ENCODE measurements around the gene NTRK3.

NTRK3 gene

DNA sequence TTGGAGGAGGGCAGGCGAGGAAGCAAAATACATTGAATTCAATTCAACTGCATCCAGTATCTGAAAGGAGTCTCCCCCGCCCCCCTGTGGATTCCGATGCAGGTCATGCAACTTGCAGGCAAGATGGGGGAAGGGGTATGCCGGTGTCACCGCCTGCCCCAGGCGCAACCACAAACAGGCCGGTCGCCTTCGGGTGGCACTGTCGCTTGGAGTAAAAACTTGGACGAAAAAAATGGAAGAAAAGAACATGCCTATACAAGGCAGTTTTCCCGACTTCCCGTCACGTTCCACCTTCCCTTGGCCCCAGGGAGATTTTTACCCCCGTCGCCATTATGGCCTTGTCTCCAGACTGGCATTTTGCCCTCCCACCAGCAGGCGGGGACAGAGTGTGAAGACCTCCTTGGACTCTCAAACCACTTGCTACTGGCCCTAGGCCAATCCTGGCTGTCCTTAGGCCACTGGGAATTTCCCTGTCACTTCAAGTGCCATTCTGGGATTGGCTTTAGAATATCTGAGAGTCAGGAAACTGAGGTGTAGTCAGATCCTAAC, 1.6 kb upstream of the NTRK3 start:
- no peak overlapping the region for H3K27ac ChIP-seq (ENCODE audit: low read length)
- H4K20me1 ChIP-seq (ENCODE audit: insufficient read depth, low read length): no peaks in the 10 kb centered on the region
- no peak for ATAC-seq (ENCODE audit: insufficient read depth, low read depth)
- H3K4me3 ChIP-seq (ENCODE audit: low read depth in 1 of 2, low read length in 2 of 2): no peak overlapping the region
- H3K9ac ChIP-seq (ENCODE audit: low read depth, low read length): no peak overlapping the region
- no peaks in the 10 kb centered on the region for H3K36me3 ChIP-seq (ENCODE audit: insufficient read depth, low read length)
- H3K4me1 ChIP-seq (ENCODE audit: insufficient read depth, low read length): no peaks in the 10 kb centered on the region
- no peaks in the 10 kb centered on the region for H3K27me3 ChIP-seq (ENCODE audit: insufficient read depth, low read length, poor library complexity)
- no peak for TF ChIP-seq EZH2 (IDR thresholded peaks at IDR 0.05; ENCODE audit: borderline replicate concordance, low read depth, low read length, severe bottlenecking)
- TF ChIP-seq, protein P1, sequence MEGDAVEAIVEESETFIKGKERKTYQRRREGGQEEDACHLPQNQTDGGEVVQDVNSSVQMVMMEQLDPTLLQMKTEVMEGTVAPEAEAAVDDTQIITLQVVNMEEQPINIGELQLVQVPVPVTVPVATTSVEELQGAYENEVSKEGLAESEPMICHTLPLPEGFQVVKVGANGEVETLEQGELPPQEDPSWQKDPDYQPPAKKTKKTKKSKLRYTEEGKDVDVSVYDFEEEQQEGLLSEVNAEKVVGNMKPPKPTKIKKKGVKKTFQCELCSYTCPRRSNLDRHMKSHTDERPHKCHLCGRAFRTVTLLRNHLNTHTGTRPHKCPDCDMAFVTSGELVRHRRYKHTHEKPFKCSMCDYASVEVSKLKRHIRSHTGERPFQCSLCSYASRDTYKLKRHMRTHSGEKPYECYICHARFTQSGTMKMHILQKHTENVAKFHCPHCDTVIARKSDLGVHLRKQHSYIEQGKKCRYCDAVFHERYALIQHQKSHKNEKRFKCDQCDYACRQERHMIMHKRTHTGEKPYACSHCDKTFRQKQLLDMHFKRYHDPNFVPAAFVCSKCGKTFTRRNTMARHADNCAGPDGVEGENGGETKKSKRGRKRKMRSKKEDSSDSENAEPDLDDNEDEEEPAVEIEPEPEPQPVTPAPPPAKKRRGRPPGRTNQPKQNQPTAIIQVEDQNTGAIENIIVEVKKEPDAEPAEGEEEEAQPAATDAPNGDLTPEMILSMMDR (IDR thresholded peaks at IDR 0.05; ENCODE audit: borderline replicate concordance, extremely low read depth, low read length, poor library complexity, severe bottlenecking): peak; percentile 38
- no peak overlapping the region for H3K4me2 ChIP-seq (ENCODE audit: insufficient read depth, low read length)
- no peaks in the 10 kb centered on the region for H3K79me2 ChIP-seq (ENCODE audit: insufficient read depth, low read length)
- no peaks in the 10 kb centered on the region for H3K9me3 ChIP-seq (ENCODE audit: insufficient read depth, low read length, severe bottlenecking)
- DNase-seq: no peak
- no peak overlapping the region for H2AFZ ChIP-seq (ENCODE audit: low read depth, low read length)

DNA sequence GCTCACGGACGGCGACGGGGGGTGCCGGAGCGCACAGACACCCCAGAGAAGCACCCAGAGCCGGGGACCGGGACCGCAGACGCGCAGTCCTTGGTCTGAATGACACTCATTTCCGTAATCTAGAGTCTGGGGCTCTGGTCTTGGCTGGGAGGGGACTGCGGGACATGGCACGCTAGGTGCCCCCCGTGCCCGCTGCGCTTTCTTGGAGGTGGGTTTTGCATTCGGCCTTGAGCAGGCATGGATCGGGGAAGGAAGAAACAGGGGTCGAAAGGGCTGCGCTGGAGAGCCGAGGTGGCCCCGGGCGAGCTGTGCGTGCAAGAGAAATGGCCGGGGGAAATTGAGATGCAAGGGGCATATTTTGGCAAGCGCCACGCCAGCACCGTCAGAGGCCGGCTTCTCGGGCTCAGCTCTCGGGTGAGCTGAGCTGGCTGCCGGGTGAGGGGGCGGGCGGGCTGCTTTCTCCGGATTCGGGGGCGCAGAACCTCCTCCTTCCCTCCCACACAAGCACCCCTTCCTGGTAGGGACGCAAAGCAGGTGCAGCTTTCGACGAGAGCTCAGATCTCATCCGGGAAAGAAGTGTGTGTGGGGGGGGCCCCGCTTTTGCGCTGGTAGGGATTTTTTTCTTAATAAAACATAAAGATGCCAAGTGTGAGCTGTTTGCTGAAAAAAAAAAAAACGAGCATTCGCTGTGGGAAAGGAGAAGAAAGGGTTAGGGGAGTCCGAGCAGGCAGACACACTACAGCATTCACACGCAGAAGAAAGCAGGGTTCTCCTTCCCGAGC, 963 bp upstream of the NTRK3 start:
- no peaks in the 10 kb centered on the region for H3K9me3 ChIP-seq (ENCODE audit: insufficient read depth, low read length, severe bottlenecking)
- H3K4me3 ChIP-seq (ENCODE audit: low read depth in 1 of 2, low read length in 2 of 2): no peak overlapping the region
- no peak overlapping the region for H3K4me2 ChIP-seq (ENCODE audit: insufficient read depth, low read length)
- ATAC-seq (ENCODE audit: insufficient read depth, low read depth): no peak
- no peak for TF ChIP-seq EZH2 (IDR thresholded peaks at IDR 0.05; ENCODE audit: borderline replicate concordance, low read depth, low read length, severe bottlenecking)
- TF ChIP-seq, protein P1 (IDR thresholded peaks at IDR 0.05; ENCODE audit: borderline replicate concordance, extremely low read depth, low read length, poor library complexity, severe bottlenecking): no peak
- no peaks in the 10 kb centered on the region for H4K20me1 ChIP-seq (ENCODE audit: insufficient read depth, low read length)
- H3K27me3 ChIP-seq (ENCODE audit: insufficient read depth, low read length, poor library complexity): no peaks in the 10 kb centered on the region
- no peaks in the 10 kb centered on the region for H3K79me2 ChIP-seq (ENCODE audit: insufficient read depth, low read length)
- no peaks in the 10 kb centered on the region for H3K36me3 ChIP-seq (ENCODE audit: insufficient read depth, low read length)
- no peak overlapping the region for H3K9ac ChIP-seq (ENCODE audit: low read depth, low read length)
- no peaks in the 10 kb centered on the region for H3K4me1 ChIP-seq (ENCODE audit: insufficient read depth, low read length)
- no peak overlapping the region for H2AFZ ChIP-seq (ENCODE audit: low read depth, low read length)
- no peak overlapping the region for H3K27ac ChIP-seq (ENCODE audit: low read length)
- DNase-seq: no peak

DNA sequence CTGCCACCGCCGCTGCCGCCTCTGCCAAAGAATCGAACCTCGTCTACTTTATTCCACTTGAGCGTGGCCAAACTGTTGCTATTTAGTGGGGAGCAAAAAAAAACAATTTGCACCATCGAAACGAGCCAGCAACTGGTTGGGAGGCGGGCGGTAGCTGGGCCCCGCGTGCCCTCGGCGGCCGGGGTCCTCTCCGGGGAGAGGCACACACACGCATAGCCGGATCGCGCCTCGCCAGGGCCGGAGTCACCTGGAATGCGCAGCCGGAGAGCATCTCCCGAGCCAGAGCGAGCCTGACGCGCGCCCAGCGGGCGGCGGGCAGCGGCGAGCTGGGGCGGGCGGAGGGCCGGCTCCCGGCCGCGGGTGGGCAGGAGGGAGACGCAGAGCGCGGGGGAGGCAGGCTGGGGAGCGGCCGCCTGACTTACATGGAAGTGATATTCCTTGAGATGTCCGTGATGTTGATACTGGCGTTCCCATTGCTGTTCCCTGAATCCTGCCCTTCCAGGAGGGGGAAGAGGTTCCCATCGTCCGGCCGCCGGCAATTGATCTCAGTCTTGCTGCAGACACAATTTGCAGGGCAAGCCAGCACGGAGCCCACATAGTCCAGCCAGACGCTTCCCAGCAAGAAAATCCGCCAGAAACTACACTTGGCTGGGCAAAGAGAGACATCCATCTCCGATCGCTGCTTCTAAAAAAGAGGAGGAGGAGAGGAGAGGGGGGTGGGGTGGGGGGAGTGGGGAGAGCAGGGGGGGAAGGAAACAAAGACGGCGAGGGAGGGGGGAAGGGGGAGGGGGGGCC, 858 bp downstream of the NTRK3 start:
- Histone ChIP-seq H3K79me2 (ENCODE audit: insufficient read depth, low read length) (no peaks in the 10 kb centered on the region), H2AFZ (ENCODE audit: low read depth, low read length) (no peak overlapping the region), H3K9ac (ENCODE audit: low read depth, low read length) (no peak overlapping the region), H3K4me2 (ENCODE audit: insufficient read depth, low read length) (no peak overlapping the region), H3K27me3 (ENCODE audit: insufficient read depth, low read length, poor library complexity) (no peaks in the 10 kb centered on the region), H3K4me1 (ENCODE audit: insufficient read depth, low read length) (no peaks in the 10 kb centered on the region), H3K27ac (ENCODE audit: low read length) (no peak overlapping the region), H3K9me3 (ENCODE audit: insufficient read depth, low read length, severe bottlenecking) (no peaks in the 10 kb centered on the region), H4K20me1 (ENCODE audit: insufficient read depth, low read length) (no peaks in the 10 kb centered on the region), H3K36me3 (ENCODE audit: insufficient read depth, low read length) (no peaks in the 10 kb centered on the region), H3K4me3 (ENCODE audit: low read depth in 1 of 2, low read length in 2 of 2) (no peak overlapping the region)
- no peak for ATAC-seq (ENCODE audit: insufficient read depth, low read depth)
- DNase-seq: no peak
- TF ChIP-seq EZH2 (IDR thresholded peaks at IDR 0.05; ENCODE audit: borderline replicate concordance, low read depth, low read length, severe bottlenecking): no peak
- TF ChIP-seq, protein P1 (IDR thresholded peaks at IDR 0.05; ENCODE audit: borderline replicate concordance, extremely low read depth, low read length, poor library complexity, severe bottlenecking): no peak
